PC-9 (cell line): ENCODE data around the gene SPAM1.

Experiments
- CTCF ChIP-seq: fragments of 200-600 bp; sonication (generic); conservative IDR thresholded peaks from 2 replicates; pipeline ENCODE4 v1.6.1; 2017; ENCODE audit warnings: mixed run types, antibody characterized with exemption, mild to moderate bottlenecking, moderate library complexity
- EZH2 ChIP-seq: fragments of 200-600 bp; sonication (generic); IDR thresholded peaks from 2 replicates; pipeline ENCODE4 v1.8.0; 2017; ENCODE audit warnings: antibody characterized with exemption, low read depth

GRCh38 chr7:123923599-123923998 lies 1.4 kb upstream of the SPAM1 start:
- TF ChIP-seq CTCF (no peak), EZH2 (no peak)
